Measurements from ENCODE around the gene FRYL. TPM values are rescaled to one million over a fixed set of nuclear protein-coding genes. Genes with fewer than 3 reads are reported as not detected.

The FRYL gene
- total RNA-seq, 1 experiment from 2014 or later: 29.9 TPM

DNA sequence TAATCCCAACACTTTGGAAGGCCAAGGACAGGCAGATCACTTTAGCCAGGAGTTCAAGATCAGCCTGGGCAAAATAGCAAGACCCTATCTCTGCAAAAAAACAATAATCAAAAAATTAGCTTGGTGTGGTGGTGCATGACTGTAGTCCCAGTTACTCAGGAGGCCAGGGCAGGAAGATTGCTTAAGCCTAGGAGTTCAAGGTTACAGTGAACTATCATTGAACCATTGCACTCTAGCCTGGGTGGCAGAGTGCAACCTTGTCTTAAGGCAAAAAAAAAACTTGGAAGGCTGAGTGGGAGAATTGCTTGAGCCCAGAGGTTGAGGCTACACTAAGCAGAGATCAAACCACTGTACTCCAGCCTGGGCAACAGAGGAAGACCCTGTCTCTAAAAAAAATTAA lies 5.2 kb upstream of the FRYL start:
- Histone ChIP-seq H3K9ac (ENCODE audit: low read length) (no peak overlapping the region), H3K4me1 (ENCODE audit: insufficient read depth, low read length) (peaks cover 5% of the 10 kb centered on the region; the same call in 1 of the 2 replicates), H3K9me3 (ENCODE audit: low read length) (no peaks in the 10 kb centered on the region), H3K4me2 (ENCODE audit: low read length) (no peak overlapping the region), H3K4me3 (ENCODE audit: low read length) (no peak overlapping the region), H3K36me3 (ENCODE audit: low read depth, low read length) (no peaks in the 10 kb centered on the region), H2AFZ (ENCODE audit: low read length) (no peak overlapping the region), H3K9me2 (replicated peaks; ENCODE audit: low read length) (no peaks in the 10 kb centered on the region), H3K27me3 (ENCODE audit: low read length) (no peaks in the 10 kb centered on the region), H3K27ac (ENCODE audit: low read length) (no peak overlapping the region), H3F3A (ENCODE audit: low read length, unreplicated experiment) (no peaks in the 10 kb centered on the region), H3K79me2 (ENCODE audit: low read length) (no peaks in the 10 kb centered on the region), H4K20me1 (ENCODE audit: low read length) (no peaks in the 10 kb centered on the region)
- no TSS peak for BruUV-seq (replicated peaks)
- CTCF ChIA-PET: no interaction called here
- no peak for DNase-seq
- intact Hi-C loops (cut with micrococcal nuclease): no loop called here
- TF ChIP-seq CTCF (conservative IDR thresholded peaks at IDR 0.05; ENCODE audit: low read depth, low read length): no peak
- no peak for TF ChIP-seq EZH2 (IDR thresholded peaks at IDR 0.05; ENCODE audit: low read length, unreplicated experiment)
- no peak for TF ChIP-seq EZH2phosphoT487 (IDR thresholded peaks at IDR 0.05; ENCODE audit: borderline replicate concordance, low read length)
- no peak for ATAC-seq
- POLR2A ChIA-PET (ENCODE audit: unreplicated experiment): no interaction called here

- H3K36me3 ChIP-seq (ENCODE audit: low read depth, low read length): no peaks in the 10 kb centered on the region
- no peak overlapping the region for H3K4me2 ChIP-seq (ENCODE audit: low read length)
- DNase-seq: no peak
- H3K27ac ChIP-seq (ENCODE audit: low read length): no peak overlapping the region
- peaks cover 12% of the 10 kb centered on the region; the same call in 1 of the 2 replicates for H3K4me1 ChIP-seq (ENCODE audit: insufficient read depth, low read length)
- no peak overlapping the region for H3K9ac ChIP-seq (ENCODE audit: low read length)
- POLR2A ChIA-PET (ENCODE audit: unreplicated experiment): no interaction called here
- intact Hi-C loops (cut with micrococcal nuclease): loop anchor here (2.0 kb wide), 1 partner anchor 181 kb away; no protein-coding TSS in a partner anchor
- H3K9me3 ChIP-seq (ENCODE audit: low read length): no peaks in the 10 kb centered on the region
- no peak overlapping the region for H3K4me3 ChIP-seq (ENCODE audit: low read length)
- BruUV-seq (replicated peaks): no TSS peak
- TF ChIP-seq CTCF (conservative IDR thresholded peaks at IDR 0.05; ENCODE audit: low read depth, low read length): no peak
- no peak for ATAC-seq
- H3K27me3 ChIP-seq (ENCODE audit: low read length): no peaks in the 10 kb centered on the region
- H4K20me1 ChIP-seq (ENCODE audit: low read length): peaks cover 15% of the 10 kb centered on the region
- no peaks in the 10 kb centered on the region for H3F3A ChIP-seq (ENCODE audit: low read length, unreplicated experiment)
- no peak overlapping the region for H2AFZ ChIP-seq (ENCODE audit: low read length)
- CTCF ChIA-PET: no interaction called here
- H3K79me2 ChIP-seq (ENCODE audit: low read length): peaks cover 24% of the 10 kb centered on the region
- H3K9me2 ChIP-seq (replicated peaks; ENCODE audit: low read length): no peaks in the 10 kb centered on the region
These were observed 1.9 kb upstream of the FRYL start for GRCh38 chr4:48781968-48782367.

DNA sequence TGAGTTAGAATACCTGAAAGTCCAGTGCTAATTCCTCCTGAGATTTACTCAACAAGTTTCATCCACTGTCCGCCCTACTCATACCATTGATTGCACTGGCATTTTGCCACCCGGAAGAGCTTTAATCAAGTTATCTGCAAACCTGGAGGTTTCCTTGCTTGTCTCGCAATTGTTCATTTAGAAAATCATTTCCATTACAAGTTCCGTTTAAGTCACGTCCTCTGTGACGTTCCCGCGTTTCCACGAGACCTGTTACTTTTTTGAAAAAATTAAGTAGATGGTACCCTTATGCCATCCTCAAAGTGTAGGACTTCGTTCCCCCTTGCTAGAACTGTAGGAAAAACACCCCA lies 761 bp upstream of the FRYL start:
- Histone ChIP-seq H3K4me2 (ENCODE audit: low read length) (peak overlapping the region; percentile 85), H3F3A (ENCODE audit: low read length, unreplicated experiment) (no peaks in the 10 kb centered on the region), H3K4me3 (ENCODE audit: low read length) (peak overlapping the region; percentile 75), H3K9ac (ENCODE audit: low read length) (peak overlapping the region; percentile 57), H2AFZ (ENCODE audit: low read length) (peak overlapping the region; percentile 76), H3K27ac (ENCODE audit: low read length) (peak overlapping the region; percentile 28; the same call in 1 of the 2 replicates), H3K79me2 (ENCODE audit: low read length) (peaks cover 36% of the 10 kb centered on the region), H3K9me2 (replicated peaks; ENCODE audit: low read length) (no peaks in the 10 kb centered on the region), H3K27me3 (ENCODE audit: low read length) (no peaks in the 10 kb centered on the region), H3K4me1 (ENCODE audit: insufficient read depth, low read length) (peaks cover 19% of the 10 kb centered on the region; the same call in 1 of the 2 replicates), H3K36me3 (ENCODE audit: low read depth, low read length) (no peaks in the 10 kb centered on the region), H4K20me1 (ENCODE audit: low read length) (peaks cover 15% of the 10 kb centered on the region), H3K9me3 (ENCODE audit: low read length) (no peaks in the 10 kb centered on the region)
- ATAC-seq (no peak), DNase-seq (no peak)
- BruUV-seq (replicated peaks): TSS peak; percentile 98
- intact Hi-C loops (cut with micrococcal nuclease): loop anchor here (1.0 to 2.0 kb wide), 2 partner anchors 50 to 182 kb away; partner anchors contain the start of gene OCIAD1
- ChIA-PET POLR2A (ENCODE audit: unreplicated experiment) (interaction anchor here (0.6 kb wide), 2 partner anchors 36 to 180 kb away, joined by 4 to 5 read pairs; no protein-coding TSS in a partner anchor), CTCF (no interaction called here)
- TF ChIP-seq EZH2phosphoT487 (IDR thresholded peaks at IDR 0.05; ENCODE audit: borderline replicate concordance, low read length) (no peak), CTCF (conservative IDR thresholded peaks at IDR 0.05; ENCODE audit: low read depth, low read length) (no peak), EZH2 (IDR thresholded peaks at IDR 0.05; ENCODE audit: low read length, unreplicated experiment) (no peak)

All from PC-3 (cell line).